HG03432 (cell line): Measurements from ENCODE around the gene FNDC3A.
"Not testable (repeated sequence)": the region's sequence is repeated elsewhere in the genome, so short reads cannot be mapped to it uniquely, and the experiment has no call there.

Source experiments
- ATAC-seq: cut with Tn5 transposase; IDR thresholded peaks from one replicate; pipeline ENCODE4 v1.9.1; 2021; ENCODE audit warnings: mild to moderate bottlenecking, moderate library complexity; ENCODE audit not compliant: unreplicated experiment

FNDC3A gene

GRCh38 chr13:48975101-48975855 is 434 bp upstream of the FNDC3A start:
- ATAC-seq, result peak; percentile 21

- ATAC-seq, result no peak
Observed at GRCh38 chr13:48976576-48977285, 1.0 kb downstream of the FNDC3A start.

GRCh38 chr13:48977286-48977625 is 1.5 kb downstream of the FNDC3A start:
- ATAC-seq, result no peak

- ATAC-seq, result no peak
Observed at GRCh38 chr13:48977973-48978372, 2.3 kb downstream of the FNDC3A start.

GRCh38 chr13:48978942-48979601 is 3.4 kb downstream of the FNDC3A start:
- no peak for ATAC-seq

GRCh38 chr13:48979892-48980291 is 4.2 kb downstream of the FNDC3A start:
- ATAC-seq, result peak; percentile 38

GRCh38 chr13:48983331-48983730 is 7.6 kb downstream of the FNDC3A start:
- ATAC-seq, result no peak

GRCh38 chr13:48985756-48986155 is 10.0 kb downstream of the FNDC3A start:
- ATAC-seq, result no peak

GRCh38 chr13:48990900-48991299 is 15.2 kb downstream of the FNDC3A start:
- no peak for ATAC-seq

- no peak for ATAC-seq
Observed at GRCh38 chr13:48993150-48993549, 17.4 kb downstream of the FNDC3A start.

- peak; percentile 85 for ATAC-seq
Observed at GRCh38 chr13:48994706-48995105, 19.0 kb downstream of the FNDC3A start.

GRCh38 chr13:48998641-48999292 is 23.1 kb downstream of the FNDC3A start:
- ATAC-seq, result no peak

GRCh38 chr13:49000247-49000646 is 24.5 kb downstream of the FNDC3A start:
- ATAC-seq, result no peak

GRCh38 chr13:49018986-49019635 is 43.4 kb downstream of the FNDC3A start:
- ATAC-seq, result not testable (repeated sequence)

- ATAC-seq, result no peak
Observed at GRCh38 chr13:49020328-49020727, 44.6 kb downstream of the FNDC3A start.

- no peak for ATAC-seq
Observed at GRCh38 chr13:49020940-49021553, 45.3 kb downstream of the FNDC3A start.

GRCh38 chr13:49021953-49022352 is 46.2 kb downstream of the FNDC3A start:
- no peak for ATAC-seq

GRCh38 chr13:49022472-49023144 is 46.9 kb downstream of the FNDC3A start:
- ATAC-seq, result no peak

- no peak for ATAC-seq
Observed at GRCh38 chr13:49023431-49023830, 47.7 kb downstream of the FNDC3A start.

- no peak for ATAC-seq
Observed at GRCh38 chr13:49026851-49027250, 51.1 kb downstream of the FNDC3A start.
